NCI-H2227 treated with DMSO at 0.1 percent for 48 hours (cell line): ENCODE results near the gene ATP1B2.

ENCODE experiments used
- DNase-seq: peaks from one replicate; lab custom pipeline; 2025; lab: John Stamatoyannopoulos, UW

ATP1B2 gene

DNA sequence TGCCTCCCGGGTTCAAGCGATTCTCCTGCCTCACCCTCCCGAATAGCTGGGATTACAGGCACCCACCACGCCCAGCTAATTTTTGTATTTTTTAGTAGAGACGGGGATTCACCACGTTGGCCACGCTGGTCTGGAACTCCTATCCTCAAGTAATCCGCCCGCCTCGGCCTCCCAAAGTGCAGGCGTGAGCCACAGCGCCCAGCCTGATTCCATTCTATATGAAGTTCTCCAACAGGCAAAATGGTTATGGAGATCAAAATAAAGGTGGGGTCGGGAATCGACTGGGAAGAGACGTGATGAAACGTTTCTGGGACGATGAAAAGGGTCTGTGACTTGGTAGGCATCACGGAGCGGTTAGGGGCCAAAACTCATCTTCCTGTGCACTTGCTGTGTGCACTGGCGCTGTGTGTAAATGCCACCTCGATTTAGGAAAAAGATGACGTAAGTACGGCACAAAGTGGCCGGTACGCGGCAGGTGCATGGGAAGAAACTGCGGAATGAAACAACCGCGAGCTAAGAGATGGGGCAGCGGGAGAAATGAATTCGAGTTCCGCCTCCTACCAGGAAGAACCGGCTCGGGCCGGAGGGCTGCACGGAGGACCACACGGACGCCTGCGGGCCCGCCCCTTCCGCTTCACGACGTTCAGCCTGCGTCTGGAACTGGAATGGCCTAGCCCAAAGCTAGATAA is 35.0 kb downstream of the ATP1B2 start:
- DNase-seq, result peak; percentile 86

DNA sequence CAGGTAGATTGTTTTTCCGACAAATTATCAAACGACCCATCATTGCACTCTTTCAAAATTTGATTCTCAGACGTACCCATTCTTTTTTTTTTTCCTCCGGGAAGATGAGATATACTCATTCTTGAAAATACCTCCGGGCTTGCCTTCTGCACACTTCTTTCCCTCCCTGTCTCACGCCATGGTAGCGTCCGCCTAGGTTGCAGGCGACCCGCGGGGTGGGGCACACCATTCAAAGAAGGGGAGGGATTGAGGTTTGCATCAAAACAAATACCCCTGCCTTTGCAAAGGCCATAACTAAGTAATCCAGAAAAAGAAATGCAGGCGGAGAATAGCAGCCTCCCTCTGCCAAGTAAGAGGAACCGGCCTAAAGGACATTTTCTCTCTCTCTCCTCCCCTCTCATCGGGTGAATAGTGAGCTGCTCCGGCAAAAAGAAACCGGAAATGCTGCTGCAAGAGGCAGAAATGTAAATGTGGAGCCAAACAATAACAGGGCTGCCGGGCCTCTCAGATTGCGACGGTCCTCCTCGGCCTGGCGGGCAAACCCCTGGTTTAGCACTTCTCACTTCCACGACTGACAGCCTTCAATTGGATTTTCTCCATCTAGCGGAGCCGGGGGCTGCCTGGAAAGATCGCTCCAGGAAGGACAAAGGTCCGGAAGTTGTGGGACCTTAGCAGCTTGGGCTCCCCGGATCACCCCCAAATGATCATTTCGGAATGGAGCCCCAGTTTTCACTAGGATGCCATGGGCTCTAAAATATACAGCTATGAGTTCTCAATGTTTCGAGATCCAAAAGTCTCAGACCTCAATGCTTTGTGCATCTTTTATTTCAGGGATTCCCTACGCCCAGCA is 35.7 kb downstream of the ATP1B2 start:
- DNase-seq, result peak; percentile 92

DNA sequence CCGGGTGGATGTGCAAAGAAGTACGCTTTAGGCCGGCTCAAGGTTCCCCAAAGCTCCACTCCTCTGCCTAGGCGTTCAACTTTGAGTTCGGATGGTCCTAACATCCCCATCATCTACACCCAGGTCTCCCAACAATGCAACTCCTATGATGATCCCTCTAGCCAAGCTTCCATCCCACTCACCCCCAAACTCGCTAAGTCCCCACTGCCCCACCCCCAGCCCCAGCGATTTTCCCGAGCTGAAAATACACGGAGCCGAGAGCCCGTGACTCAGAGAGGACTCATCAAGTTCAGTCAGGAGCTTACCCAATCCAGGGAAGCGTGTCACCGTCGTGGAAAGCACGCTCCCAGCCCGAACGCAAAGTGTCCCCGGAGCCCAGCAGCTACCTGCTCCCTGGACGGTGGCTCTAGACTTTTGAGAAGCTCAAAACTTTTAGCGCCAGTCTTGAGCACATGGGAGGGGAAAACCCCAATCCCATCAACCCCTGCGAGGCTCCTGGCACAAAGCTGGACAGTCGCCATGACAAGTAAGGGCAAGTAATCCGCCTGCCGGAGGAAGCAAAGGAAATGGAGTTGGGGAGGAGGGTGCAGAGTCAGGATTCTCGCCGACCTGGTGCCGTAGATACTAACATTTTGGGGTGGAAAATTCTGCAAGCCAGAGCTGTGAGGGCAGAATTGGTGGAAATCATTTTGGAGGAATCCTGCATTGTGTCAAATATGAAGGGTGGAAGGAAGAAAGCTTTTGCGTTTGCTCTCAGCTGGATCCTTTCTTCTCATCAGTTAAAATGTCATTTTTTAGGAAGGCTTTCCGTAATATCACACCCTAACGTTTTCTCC is 36.6 kb downstream of the ATP1B2 start, which contains the start of gene TP53:
Gene TP53, minus strand, starts transcription at position 419 of the 836 bp plus-strand sequence. CDS start 10,896 bp downstream, outside the sequence.
- DNase-seq, result peak; percentile 61

DNA sequence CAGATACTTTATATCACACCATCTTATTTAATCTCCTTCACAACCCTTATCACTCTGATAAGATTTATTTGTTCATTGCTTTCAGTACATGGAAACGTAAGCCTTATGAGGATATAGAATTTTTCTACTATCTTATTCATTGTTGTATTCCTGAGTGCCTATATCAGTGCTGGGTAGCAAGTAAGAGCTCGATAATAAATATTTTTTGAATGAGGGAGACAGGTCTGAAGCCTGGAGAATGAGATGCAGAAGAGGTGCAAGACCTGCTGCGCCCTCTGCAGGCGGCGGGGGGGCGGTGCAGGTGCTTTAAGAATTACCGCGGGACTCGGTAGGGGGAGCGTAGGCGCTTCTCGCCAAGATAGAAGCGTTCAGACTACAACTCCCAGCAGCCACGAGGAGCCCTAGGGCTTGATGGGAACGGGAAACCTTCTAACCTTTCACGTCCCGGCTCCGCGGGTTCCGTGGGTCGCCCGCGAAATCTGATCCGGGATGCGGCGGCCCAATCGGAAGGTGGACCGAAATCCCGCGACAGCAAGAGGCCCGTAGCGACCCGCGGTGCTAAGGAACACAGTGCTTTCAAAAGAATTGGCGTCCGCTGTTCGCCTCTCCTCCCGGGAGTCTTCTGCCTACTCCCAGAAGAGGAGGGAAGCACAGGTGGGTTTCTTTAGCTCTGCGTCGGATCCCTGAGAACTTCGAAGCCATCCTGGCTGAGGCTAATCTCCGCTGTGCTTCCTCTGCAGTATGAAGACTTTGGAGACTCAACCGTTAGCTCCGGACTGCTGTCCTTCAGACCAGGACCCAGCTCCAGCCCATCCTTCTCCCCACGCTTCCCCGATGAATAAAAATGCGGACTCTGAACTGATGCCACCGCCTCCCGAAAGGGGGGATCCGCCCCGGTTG is 37.4 kb downstream of the ATP1B2 start, which contains the start of gene WRAP53:
Gene WRAP53, plus strand, starts transcription at position 570 of the 900 bp plus-strand sequence. Its CDS starts 172 bp downstream, at position 742.
- peak; percentile 89 for DNase-seq

DNA sequence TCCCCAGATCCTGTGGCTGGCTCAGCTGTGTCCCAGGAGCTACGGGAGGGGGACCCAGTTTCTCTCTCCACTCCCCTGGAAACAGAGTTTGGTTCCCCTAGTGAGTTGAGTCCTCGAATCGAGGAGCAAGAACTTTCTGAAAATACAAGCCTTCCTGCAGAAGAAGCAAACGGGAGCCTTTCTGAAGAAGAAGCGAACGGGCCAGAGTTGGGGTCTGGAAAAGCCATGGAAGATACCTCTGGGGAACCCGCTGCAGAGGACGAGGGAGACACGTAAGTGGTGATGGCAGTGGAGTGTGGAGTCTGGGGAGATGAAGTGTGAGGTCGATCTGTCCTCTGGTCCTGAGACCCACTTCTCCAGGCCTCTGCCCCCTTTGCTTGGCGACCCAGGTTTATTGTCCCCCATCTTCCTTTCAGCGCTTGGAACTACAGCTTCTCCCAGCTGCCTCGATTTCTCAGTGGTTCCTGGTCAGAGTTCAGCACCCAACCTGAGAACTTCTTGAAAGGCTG is 38.1 kb downstream of the ATP1B2 start:
- no peak for DNase-seq

DNA sequence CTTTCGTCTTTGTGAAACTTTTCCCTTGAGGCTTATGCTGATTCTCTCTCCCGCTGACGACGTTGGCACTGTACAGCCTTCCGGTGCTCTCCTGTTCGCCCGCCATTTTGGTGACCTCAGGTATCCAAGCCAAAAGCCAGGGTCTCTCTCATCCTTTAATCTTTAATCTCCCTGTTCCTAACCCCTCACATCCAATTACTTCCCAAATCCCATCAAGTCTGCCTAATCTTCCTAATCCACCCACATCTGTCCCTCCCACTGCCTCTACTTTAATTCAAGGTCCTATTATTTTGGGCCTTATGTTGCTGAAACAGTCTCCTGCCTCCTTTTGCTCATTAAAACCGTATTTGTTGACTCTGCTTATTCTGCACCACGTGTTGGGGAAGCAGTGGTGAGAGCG is 44.9 kb downstream of the ATP1B2 start:
- no peak for DNase-seq

DNA sequence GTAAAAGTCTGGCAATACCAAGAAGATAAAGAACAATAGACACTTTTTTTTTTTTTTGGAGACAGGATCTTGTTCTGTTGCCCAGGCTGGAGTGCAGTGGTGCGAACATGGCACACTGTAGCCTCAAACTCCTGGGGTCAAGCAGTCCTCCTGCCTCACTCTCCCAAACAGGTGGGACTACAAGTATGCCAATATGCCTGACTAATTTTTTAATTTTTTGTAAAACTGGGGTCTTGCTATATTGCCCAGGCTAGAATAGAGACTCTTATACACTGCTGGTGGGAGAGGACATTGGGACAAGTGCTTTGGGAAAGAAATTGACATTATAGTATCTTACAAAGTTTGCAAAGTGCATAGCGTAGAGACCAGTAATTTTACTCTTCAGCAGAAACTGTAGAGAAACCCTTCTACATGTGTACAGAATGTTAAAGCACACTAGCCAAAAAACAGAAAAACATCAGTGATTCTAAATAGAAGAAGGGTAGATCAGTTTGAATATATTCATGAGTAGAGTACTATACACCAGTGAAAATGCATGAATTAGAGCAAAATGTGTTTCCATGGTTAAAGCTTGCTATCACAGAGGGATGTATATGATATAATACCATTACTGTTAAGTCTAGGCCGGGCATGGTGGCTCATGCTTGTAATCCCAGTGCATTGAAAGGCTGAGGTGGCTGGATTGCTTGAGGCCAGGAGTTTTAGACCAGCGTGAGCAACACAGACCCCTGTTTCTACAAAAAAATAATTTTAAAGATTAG is 47.3 kb downstream of the ATP1B2 start:
- no peak for DNase-seq

DNA sequence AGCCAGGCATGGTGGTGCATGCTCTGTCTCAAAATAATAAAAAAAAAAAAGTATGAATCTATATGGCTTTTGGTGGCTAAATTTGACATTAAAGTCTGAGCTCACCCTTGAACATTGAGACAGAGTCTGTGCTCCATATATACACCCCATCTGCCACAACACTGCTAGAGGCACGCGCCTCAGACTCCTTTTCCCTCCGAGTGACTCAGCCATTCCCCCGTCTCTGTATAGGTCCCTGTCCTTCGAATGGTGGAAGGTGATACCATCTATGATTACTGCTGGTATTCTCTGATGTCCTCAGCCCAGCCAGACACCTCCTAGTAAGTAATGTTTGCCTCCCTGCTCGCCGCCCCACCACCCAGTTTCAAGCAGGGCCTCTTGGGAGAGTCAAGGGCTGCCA is 49.8 kb downstream of the ATP1B2 start:
- no peak for DNase-seq

DNA sequence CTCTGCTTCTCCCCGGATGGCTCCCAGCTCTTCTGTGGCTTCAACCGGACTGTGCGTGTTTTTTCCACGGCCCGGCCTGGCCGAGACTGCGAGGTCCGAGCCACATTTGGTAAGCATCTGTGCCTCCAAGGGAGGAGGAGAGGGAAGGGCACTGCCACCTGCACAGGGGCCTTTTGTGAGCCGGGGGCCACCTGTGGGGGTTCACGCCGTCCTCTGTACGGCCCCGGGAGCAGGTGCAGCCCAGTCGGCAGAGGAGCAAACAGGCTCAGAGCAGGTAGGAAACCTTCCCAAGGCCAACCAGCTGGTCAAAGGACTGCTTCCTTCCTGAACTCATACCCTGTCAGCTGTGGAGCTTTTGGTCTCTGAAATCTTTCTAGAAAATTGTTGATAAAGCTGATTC is 51.0 kb downstream of the ATP1B2 start:
- no peak for DNase-seq

DNA sequence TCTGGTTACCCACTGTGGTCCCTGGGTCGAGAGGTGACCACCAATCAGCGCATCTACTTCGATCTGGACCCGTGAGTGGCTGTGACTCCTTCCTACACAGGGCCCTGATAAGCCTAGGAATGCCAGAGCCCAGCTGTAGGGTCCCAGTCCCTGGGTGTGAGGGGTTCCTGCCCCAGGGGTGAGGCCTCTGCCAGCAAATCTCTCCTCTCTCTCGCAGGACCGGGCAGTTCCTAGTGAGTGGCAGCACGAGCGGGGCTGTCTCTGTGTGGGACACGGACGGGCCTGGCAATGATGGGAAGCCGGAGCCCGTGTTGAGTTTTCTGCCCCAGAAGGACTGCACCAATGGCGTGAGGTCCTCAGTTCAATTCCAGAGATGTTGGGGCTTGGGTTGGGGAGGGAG is 52.0 kb downstream of the ATP1B2 start:
- DNase-seq, result no peak

DNA sequence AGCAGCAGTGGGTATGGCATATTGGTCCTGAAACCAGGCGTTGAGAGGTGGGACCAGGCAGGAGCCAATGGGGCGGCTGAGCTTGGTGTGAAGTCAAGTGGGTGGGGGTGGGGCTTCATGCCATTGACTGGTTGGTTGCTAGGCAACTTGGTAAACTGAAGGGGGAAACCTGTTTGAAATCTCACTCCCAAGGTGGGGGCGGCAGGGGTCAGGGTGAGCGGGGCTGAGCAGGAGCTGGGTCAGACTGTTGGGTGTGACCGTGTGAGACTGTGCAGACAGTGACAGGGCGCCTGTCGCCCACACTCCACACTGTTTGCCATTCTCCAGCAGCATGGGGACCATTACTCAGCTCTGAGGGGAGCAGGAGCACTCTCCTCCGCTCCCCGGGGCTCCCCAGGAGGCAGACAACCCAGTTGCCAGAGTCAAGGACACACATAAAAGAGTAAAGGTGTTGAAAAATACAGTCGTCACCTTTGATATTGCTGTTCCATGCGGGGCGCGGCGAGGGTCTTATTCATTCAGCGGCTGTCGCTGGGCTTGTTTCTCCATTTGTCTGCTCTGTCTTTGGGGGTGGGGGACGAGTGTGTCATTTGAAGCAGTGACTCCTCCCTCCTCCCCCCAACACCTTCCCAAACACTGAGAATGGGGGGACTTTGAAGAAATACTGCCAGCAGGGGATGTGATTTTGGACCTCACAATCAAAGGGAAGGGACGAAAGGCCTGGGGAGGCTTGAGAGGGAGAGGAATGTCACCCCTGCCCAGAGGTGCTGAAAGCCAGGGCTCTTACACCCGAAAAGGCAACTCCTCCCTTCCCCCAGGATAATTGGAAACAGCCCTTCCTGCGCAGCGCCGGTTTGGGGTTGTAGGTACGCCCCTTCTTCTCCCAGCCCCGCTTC is 53.1 kb downstream of the ATP1B2 start:
- DNase-seq, result peak; percentile 72

DNA sequence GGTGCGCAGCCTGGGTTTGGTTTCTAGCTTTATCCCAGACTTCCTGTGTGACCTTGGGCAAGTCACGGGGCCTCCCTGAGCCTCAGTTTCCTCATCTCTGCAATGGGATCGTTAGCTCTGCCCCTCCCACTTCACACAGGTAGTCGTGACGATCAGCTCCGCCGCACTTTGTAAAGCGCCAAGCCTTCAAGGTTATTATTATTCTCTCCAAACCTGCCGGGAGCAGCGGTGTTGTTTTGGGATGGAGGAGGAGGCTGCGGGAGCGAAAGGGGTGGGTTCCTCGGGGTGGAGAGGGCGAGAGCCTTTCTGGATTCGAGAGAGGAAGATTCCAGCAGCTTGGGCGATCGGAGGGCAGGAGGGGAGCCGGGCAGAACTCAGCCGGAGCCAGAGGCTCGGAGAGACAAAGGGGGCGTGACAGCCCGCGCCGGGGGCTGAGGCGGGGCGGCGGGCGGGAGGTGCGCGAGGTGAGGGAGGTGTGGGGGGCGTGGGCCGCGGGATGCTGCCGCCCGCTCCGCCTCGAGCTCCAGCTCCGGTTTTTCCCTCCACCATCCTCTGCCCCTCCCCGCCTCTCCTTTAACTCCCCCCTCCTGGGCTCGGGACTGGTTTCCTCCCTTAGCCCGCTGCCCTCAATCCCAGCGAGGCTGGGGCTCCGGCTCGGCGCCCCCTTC is 54.0 kb downstream of the ATP1B2 start, which contains the start of gene EFNB3:
Gene EFNB3, plus strand, starts transcription at position 602 of the 668 bp plus-strand sequence. CDS start 397 bp downstream, outside the sequence.
- peak; percentile 72 for DNase-seq

DNA sequence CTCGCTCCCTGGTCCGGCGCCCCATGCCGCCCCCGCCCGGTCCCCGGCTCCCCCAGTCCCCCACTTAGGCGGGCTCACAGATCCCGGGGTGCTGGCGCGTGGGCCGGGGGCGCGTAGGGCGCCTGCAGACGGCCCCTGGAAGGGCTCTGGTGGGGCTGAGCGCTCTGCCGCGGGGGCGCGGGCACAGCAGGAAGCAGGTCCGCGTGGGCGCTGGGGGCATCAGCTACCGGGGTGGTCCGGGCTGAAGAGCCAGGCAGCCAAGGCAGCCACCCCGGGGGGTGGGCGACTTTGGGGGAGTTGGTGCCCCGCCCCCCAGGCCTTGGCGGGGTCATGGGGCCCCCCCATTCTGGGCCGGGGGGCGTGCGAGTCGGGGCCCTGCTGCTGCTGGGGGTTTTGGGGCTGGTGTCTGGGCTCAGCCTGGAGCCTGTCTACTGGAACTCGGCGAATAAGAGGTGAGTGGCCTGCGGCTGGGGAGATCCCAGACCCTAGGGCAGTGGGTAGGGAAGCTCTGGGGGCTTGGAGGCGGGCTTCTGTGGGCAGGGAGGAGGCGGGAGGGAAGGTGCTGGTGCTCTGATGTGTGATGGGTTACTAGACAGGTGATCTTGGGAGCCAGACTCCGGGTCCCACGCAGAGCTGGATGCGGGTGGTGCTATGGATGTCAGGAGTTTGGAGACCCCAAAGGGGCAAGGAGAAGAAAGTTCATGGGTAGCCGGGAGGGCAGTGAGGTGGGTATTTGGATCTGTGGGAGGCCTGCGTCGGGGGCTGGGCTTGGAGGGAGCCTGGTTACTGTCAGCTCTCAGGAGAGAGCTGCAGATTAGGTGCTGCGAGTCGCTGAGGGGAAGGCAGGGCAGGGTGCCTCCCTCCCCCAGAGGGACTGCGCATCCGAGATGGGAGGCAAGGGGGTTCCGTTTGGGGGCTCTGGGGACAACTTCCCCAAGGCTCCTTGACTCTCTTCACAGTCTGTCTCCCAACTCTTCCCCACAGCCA is 54.8 kb downstream of the ATP1B2 start:
- no peak for DNase-seq

DNA sequence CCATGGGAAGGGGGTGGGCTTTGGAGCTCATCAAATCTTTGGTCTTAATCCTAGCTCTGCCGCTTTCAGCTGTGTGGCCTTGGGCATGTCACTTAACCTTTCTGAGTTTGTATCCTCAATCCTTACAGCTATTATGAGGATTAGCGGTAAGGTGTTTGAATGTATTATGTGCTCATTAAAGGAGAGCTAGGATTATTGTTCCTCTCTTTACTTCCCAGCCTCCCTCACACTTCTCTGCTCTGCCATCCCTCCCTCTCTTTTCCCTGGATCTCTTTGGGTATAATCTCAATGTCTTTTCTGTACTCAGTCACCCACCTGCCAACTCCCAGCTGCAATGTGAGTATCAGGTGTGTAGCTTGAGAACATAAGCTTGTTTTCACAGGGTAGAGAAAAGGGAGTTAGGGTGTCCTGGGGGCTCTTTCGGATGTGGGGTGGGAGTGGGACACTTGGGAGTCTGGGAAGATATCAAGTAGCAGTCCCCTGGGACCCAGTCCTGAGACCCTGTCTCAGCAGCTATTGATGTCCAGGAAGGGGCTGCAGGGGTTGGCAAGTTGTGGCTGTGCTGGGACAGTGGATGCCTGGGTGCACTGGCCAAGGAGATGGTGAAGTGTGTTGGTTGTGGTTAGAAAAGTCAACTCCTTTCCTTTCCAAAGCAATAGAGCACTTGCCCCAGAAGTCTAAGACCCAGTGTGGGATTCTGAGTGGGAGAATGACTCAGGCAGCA is 56.1 kb downstream of the ATP1B2 start:
- no peak for DNase-seq
